Measurements from ENCODE around the gene IFNK. TPM values are rescaled to one million over a fixed set of nuclear protein-coding genes. Genes with fewer than 3 reads are reported as not detected.

The IFNK gene
- total and polyA plus RNA-seq, 2 experiments from 2014 or later: not detected

DNA sequence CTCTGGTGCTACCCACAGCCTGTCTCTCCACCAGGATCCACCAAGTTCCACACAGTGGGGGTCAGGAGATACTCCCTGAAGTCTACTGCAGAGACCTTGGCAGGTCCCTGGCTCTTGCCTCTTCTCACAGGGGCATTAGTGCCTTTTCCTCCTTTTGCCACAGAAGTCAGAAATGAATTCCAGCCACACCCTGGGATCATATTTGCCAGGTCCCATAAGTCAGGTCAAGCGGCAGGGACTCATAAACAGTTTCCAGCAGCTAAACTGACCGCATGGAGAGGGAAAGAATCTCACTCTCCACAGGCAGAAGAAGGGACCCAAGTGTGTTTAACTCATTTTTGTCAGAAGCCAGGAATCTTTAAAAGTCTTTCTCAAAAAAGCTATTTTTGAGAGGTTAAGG lies 13.3 kb upstream of the IFNK start:
- Mint-ChIP-seq H3K9me3 (no peaks in the 10 kb centered on the region; the same call in 2 of the 3 replicates), H3K36me3 (ENCODE audit: low read depth) (peaks cover 12% of the 10 kb centered on the region), H3K4me3 (no peak overlapping the region), H3K27ac (no peak overlapping the region), H3K27me3 (ENCODE audit: insufficient read depth, low read depth, poor library complexity) (no peaks in the 10 kb centered on the region), H3K4me1 (peaks cover 12% of the 10 kb centered on the region)
- H4K20me1 ChIP-seq (replicated peaks; ENCODE audit: insufficient read depth): no peaks in the 10 kb centered on the region; the same call in 1 of the 2 replicates
- H3K9me2 ChIP-seq (ENCODE audit: insufficient read depth): no peaks in the 10 kb centered on the region; the same call in 1 of the 2 replicates
- no peak overlapping the region for H3K4me2 ChIP-seq
- no peaks in the 10 kb centered on the region for H3K36me3 ChIP-seq (ENCODE audit: insufficient read depth)
- H2AFZ ChIP-seq: no peak overlapping the region
- TF ChIP-seq, protein P1, sequence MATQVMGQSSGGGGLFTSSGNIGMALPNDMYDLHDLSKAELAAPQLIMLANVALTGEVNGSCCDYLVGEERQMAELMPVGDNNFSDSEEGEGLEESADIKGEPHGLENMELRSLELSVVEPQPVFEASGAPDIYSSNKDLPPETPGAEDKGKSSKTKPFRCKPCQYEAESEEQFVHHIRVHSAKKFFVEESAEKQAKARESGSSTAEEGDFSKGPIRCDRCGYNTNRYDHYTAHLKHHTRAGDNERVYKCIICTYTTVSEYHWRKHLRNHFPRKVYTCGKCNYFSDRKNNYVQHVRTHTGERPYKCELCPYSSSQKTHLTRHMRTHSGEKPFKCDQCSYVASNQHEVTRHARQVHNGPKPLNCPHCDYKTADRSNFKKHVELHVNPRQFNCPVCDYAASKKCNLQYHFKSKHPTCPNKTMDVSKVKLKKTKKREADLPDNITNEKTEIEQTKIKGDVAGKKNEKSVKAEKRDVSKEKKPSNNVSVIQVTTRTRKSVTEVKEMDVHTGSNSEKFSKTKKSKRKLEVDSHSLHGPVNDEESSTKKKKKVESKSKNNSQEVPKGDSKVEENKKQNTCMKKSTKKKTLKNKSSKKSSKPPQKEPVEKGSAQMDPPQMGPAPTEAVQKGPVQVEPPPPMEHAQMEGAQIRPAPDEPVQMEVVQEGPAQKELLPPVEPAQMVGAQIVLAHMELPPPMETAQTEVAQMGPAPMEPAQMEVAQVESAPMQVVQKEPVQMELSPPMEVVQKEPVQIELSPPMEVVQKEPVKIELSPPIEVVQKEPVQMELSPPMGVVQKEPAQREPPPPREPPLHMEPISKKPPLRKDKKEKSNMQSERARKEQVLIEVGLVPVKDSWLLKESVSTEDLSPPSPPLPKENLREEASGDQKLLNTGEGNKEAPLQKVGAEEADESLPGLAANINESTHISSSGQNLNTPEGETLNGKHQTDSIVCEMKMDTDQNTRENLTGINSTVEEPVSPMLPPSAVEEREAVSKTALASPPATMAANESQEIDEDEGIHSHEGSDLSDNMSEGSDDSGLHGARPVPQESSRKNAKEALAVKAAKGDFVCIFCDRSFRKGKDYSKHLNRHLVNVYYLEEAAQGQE (IDR thresholded peaks at IDR 0.05; ENCODE audit: unreplicated experiment): no peak
- TF ChIP-seq NANOG (IDR thresholded peaks at IDR 0.05; ENCODE audit: borderline replicate concordance): no peak
- TF ChIP-seq EZH2phosphoT487 (IDR thresholded peaks at IDR 0.05; ENCODE audit: unreplicated experiment): no peak
- TF ChIP-seq, protein P2, sequence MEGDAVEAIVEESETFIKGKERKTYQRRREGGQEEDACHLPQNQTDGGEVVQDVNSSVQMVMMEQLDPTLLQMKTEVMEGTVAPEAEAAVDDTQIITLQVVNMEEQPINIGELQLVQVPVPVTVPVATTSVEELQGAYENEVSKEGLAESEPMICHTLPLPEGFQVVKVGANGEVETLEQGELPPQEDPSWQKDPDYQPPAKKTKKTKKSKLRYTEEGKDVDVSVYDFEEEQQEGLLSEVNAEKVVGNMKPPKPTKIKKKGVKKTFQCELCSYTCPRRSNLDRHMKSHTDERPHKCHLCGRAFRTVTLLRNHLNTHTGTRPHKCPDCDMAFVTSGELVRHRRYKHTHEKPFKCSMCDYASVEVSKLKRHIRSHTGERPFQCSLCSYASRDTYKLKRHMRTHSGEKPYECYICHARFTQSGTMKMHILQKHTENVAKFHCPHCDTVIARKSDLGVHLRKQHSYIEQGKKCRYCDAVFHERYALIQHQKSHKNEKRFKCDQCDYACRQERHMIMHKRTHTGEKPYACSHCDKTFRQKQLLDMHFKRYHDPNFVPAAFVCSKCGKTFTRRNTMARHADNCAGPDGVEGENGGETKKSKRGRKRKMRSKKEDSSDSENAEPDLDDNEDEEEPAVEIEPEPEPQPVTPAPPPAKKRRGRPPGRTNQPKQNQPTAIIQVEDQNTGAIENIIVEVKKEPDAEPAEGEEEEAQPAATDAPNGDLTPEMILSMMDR (conservative IDR thresholded peaks at IDR 0.05; ENCODE audit: low read depth in 2 of 2): no peak
- no peak for TF ChIP-seq ZNF114 (CRISPR knock-in tag; IDR thresholded peaks at IDR 0.05)
- no peak for TF ChIP-seq CREB1 (CRISPR knock-in tag; IDR thresholded peaks at IDR 0.05; ENCODE audit: low read depth)
- TF ChIP-seq, protein P3, sequence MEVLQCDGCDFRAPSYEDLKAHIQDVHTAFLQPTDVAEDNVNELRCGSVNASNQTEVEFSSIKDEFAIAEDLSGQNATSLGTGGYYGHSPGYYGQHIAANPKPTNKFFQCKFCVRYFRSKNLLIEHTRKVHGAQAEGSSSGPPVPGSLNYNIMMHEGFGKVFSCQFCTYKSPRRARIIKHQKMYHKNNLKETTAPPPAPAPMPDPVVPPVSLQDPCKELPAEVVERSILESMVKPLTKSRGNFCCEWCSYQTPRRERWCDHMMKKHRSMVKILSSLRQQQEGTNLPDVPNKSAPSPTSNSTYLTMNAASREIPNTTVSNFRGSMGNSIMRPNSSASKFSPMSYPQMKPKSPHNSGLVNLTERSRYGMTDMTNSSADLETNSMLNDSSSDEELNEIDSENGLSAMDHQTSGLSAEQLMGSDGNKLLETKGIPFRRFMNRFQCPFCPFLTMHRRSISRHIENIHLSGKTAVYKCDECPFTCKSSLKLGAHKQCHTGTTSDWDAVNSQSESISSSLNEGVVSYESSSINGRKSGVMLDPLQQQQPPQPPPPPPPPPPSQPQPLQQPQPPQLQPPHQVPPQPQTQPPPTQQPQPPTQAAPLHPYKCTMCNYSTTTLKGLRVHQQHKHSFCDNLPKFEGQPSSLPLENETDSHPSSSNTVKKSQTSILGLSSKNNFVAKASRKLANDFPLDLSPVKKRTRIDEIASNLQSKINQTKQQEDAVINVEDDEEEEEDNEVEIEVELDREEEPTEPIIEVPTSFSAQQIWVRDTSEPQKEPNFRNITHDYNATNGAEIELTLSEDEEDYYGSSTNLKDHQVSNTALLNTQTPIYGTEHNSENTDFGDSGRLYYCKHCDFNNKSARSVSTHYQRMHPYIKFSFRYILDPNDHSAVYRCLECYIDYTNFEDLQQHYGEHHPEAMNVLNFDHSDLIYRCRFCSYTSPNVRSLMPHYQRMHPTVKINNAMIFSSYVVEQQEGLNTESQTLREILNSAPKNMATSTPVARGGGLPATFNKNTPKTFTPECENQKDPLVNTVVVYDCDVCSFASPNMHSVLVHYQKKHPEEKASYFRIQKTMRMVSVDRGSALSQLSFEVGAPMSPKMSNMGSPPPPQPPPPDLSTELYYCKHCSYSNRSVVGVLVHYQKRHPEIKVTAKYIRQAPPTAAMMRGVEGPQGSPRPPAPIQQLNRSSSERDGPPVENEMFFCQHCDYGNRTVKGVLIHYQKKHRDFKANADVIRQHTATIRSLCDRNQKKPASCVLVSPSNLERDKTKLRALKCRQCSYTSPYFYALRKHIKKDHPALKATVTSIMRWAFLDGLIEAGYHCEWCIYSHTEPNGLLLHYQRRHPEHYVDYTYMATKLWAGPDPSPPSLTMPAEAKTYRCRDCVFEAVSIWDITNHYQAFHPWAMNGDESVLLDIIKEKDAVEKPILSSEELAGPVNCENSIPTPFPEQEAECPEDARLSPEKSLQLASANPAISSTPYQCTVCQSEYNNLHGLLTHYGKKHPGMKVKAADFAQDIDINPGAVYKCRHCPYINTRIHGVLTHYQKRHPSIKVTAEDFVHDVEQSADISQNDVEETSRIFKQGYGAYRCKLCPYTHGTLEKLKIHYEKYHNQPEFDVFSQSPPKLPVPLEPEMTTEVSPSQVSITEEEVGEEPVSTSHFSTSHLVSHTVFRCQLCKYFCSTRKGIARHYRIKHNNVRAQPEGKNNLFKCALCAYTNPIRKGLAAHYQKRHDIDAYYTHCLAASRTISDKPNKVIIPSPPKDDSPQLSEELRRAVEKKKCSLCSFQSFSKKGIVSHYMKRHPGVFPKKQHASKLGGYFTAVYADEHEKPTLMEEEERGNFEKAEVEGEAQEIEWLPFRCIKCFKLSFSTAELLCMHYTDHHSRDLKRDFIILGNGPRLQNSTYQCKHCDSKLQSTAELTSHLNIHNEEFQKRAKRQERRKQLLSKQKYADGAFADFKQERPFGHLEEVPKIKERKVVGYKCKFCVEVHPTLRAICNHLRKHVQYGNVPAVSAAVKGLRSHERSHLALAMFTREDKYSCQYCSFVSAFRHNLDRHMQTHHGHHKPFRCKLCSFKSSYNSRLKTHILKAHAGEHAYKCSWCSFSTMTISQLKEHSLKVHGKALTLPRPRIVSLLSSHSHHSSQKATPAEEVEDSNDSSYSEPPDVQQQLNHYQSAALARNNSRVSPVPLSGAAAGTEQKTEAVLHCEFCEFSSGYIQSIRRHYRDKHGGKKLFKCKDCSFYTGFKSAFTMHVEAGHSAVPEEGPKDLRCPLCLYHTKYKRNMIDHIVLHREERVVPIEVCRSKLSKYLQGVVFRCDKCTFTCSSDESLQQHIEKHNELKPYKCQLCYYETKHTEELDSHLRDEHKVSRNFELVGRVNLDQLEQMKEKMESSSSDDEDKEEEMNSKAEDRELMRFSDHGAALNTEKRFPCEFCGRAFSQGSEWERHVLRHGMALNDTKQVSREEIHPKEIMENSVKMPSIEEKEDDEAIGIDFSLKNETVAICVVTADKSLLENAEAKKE (CRISPR knock-in tag; IDR thresholded peaks at IDR 0.05): no peak
- TF ChIP-seq EZH2 (IDR thresholded peaks at IDR 0.05; ENCODE audit: low read depth, unreplicated experiment): no peak
- ATAC-seq (no peak), DNase-seq (ENCODE audit: low spot score) (no peak)
- no peaks in the 10 kb centered on the region for H3K27me3 ChIP-seq (ENCODE audit: insufficient read depth)
- H3K27ac ChIP-seq (ENCODE audit: low read depth): no peak overlapping the region
- no peak overlapping the region for H3K4me3 ChIP-seq
- H3K79me2 ChIP-seq (replicated peaks; ENCODE audit: insufficient read depth): peaks cover 4% of the 10 kb centered on the region; the same call in 1 of the 2 replicates
- H3F3A ChIP-seq (replicated peaks; ENCODE audit: low read depth): no peaks in the 10 kb centered on the region
- no peaks in the 10 kb centered on the region for H3K4me1 ChIP-seq (ENCODE audit: insufficient read depth)
